Measurements from ENCODE around the gene SUPT16H.

GRCh38 chr14:21373980-21374379 is 9.8 kb downstream of the SUPT16H start:
- TF ChIP-seq GATA2 (IDR thresholded peaks at IDR 0.05; ENCODE audit: low read depth, low read length) = no peak
- TF ChIP-seq GATA3 (IDR thresholded peaks at IDR 0.05; ENCODE audit: low read depth, low read length) = no peak

Measured in SH-SY5Y (cell line).